Cardiac muscle cell (in vitro differentiated cells and primary cell): ENCODE results near the gene LCN6. TPM values are rescaled to one million over a fixed set of nuclear protein-coding genes. Genes with fewer than 3 reads are reported as not detected.

Experiments used
- DNase-seq, 2 donors: peaks; one replicate each; pipeline versions ENCODE4 v3.0.0 to v3.0.0-alpha.2; 2010 to 2017; ENCODE audit warnings: low read depth in 1 of 2, low spot score in 1 of 2
- H3K27ac ChIP-seq: fragments of 200-600 bp; sonication (generic); 2 replicates; pipeline ENCODE4 v1.5.1; 2016
- H3K27me3 ChIP-seq: fragments of 200-600 bp; sonication (generic); 2 replicates; pipeline ENCODE4 v1.6.0; 2016; ENCODE audit warnings: control low read depth
- H3K36me3 ChIP-seq: fragments of 200-600 bp; sonication (generic); 2 replicates; pipeline ENCODE4 v1.5.1; 2016; ENCODE audit warnings: control low read depth
- H3K4me1 ChIP-seq: fragments of 200-600 bp; sonication (generic); 2 replicates; pipeline ENCODE4 v1.8.1; 2017; ENCODE audit warnings: low read depth, mild to moderate bottlenecking, mixed run types
- H3K4me3 ChIP-seq: fragments of 200-600 bp; sonication (generic); 2 replicates; pipeline ENCODE4 v1.5.1; 2016; ENCODE audit warnings: mild to moderate bottlenecking
- H3K9me3 ChIP-seq: fragments of 200-600 bp; sonication (generic); 2 replicates; pipeline ENCODE4 v1.5.1; 2017; ENCODE audit warnings: low read depth, mild to moderate bottlenecking, control low read depth
- CTCF ChIP-seq: IDR thresholded peaks from 2 replicates; pipeline ENCODE4 v1.5.1; 2012; ENCODE audit warnings: low read depth, mild to moderate bottlenecking, low read length
- polyA plus RNA-seq: library from polyadenylated mRNA; unstranded; fragments of >200 nt; fragmentation: Nextera tagmentation; extraction: Ambion mirVana; gene quantifications from 2 replicates; pipeline ENCODE4 v1.2.1, GENCODE V29; 2016
- total RNA-seq: library from RNA; depleted of rRNA; stranded (reverse); fragments of >200 nt; gene quantifications from 2 replicates; pipeline ENCODE4 v1.2.3, GENCODE V29; 2016

Gene LCN6
- total and polyA plus RNA-seq, 2 experiments from 2014 or later = not detected

GRCh38 chr9:136697821-136698526, 50.4 kb downstream of the LCN6 start:
- no peak for TF ChIP-seq CTCF
- no peak for DNase-seq
- Histone ChIP-seq H3K4me3 (no peak overlapping the region), H3K4me1 (no peaks in the 10 kb centered on the region), H3K27ac (no peak overlapping the region), H3K36me3 (no peaks in the 10 kb centered on the region), H3K27me3 (peaks cover 10% of the 10 kb centered on the region), H3K9me3 (no peaks in the 10 kb centered on the region)

GRCh38 chr9:136697146-136697820, 51.0 kb downstream of the LCN6 start:
- Histone ChIP-seq H3K36me3 (no peaks in the 10 kb centered on the region), H3K4me1 (no peaks in the 10 kb centered on the region), H3K9me3 (no peaks in the 10 kb centered on the region), H3K4me3 (no peak overlapping the region), H3K27ac (no peak overlapping the region), H3K27me3 (peaks cover 10% of the 10 kb centered on the region)
- no peak for TF ChIP-seq CTCF
- no peak for DNase-seq

GRCh38 chr9:136696502-136696901, 51.8 kb downstream of the LCN6 start:
- Histone ChIP-seq H3K36me3 (no peaks in the 10 kb centered on the region), H3K4me3 (no peak overlapping the region), H3K4me1 (no peaks in the 10 kb centered on the region), H3K9me3 (no peaks in the 10 kb centered on the region), H3K27ac (no peak overlapping the region), H3K27me3 (peaks cover 6% of the 10 kb centered on the region)
- no peak for TF ChIP-seq CTCF
- DNase-seq = no peak

GRCh38 chr9:136695955-136696354, 52.4 kb downstream of the LCN6 start:
- DNase-seq = no peak
- H3K27me3 ChIP-seq = peaks cover under 1% of the 10 kb centered on the region
- H3K4me1 ChIP-seq = no peaks in the 10 kb centered on the region
- no peak overlapping the region for H3K27ac ChIP-seq
- TF ChIP-seq CTCF = no peak
- no peak overlapping the region for H3K4me3 ChIP-seq
- no peaks in the 10 kb centered on the region for H3K36me3 ChIP-seq
- no peaks in the 10 kb centered on the region for H3K9me3 ChIP-seq

GRCh38 chr9:136695435-136695895, 52.9 kb downstream of the LCN6 start:
- Histone ChIP-seq H3K9me3 (no peaks in the 10 kb centered on the region), H3K4me3 (no peak overlapping the region), H3K36me3 (no peaks in the 10 kb centered on the region), H3K4me1 (no peaks in the 10 kb centered on the region), H3K27me3 (no peaks in the 10 kb centered on the region), H3K27ac (no peak overlapping the region)
- DNase-seq = no peak
- TF ChIP-seq CTCF = no peak
